ENCODE measurements around the gene COL23A1. TPM values are rescaled to one million over a fixed set of nuclear protein-coding genes. Genes with fewer than 3 reads are reported as not detected.

The COL23A1 gene
- total RNA-seq, 4 donors from 2014 or later, result 7.9 to 20.4 (median 12.0) TPM

- WGBS, 2 donors, result 1 to 3% methylated on average over 5 of the region's 5 CpGs
- Histone ChIP-seq H3K4me3 (peak overlapping the region; percentile 81 to 99 (median 92)), H3K36me3 (peaks cover 0 to 41% (median 36%) of the 10 kb centered on the region in 3 donors), H3K27ac (peak overlapping the region in 3 of 4 donors; percentile 85 to 95 (median 91)), H3K9me3 (no peaks in the 10 kb centered on the region), H3K4me1 (peaks cover 0 to 39% (median 20%) of the 10 kb centered on the region in 4 donors), H3K27me3 (no peaks in the 10 kb centered on the region)
- TF ChIP-seq CTCF (IDR thresholded peaks at IDR 0.05) (no peak), EP300 (IDR thresholded peaks at IDR 0.05) (no peak), POLR2A (IDR thresholded peaks at IDR 0.05) (no peak)
- no peak for DNase-seq (ENCODE audit: low spot score in 2 of 2)
These were observed 384.5 kb downstream of the COL23A1 start for GRCh38 chr5:178205749-178206047.

- peak in 1 of 2 donors; percentile 27 for TF ChIP-seq EP300 (IDR thresholded peaks at IDR 0.05)
- peak; percentile 40 to 49 for TF ChIP-seq POLR2A (IDR thresholded peaks at IDR 0.05)
- TF ChIP-seq CTCF (IDR thresholded peaks at IDR 0.05), result peak in 1 of 5 experiments; percentile 15
- 0 to 1% methylated on average over 34 to 55 of the region's 90 CpGs for WGBS, 2 donors
- Histone ChIP-seq H3K27me3 (no peaks in the 10 kb centered on the region), H3K27ac (peak overlapping the region; percentile 25 to 95 (median 88)), H3K36me3 (peaks cover 0 to 36% (median 32%) of the 10 kb centered on the region in 3 donors), H3K9me3 (no peaks in the 10 kb centered on the region), H3K4me1 (peaks cover 0 to 39% (median 20%) of the 10 kb centered on the region in 4 donors), H3K4me3 (peak overlapping the region; percentile 81 to 99 (median 92))
- peak; percentile 44 to 70 for DNase-seq (ENCODE audit: low spot score in 2 of 2)
These were observed 385.1 kb downstream of the COL23A1 start for GRCh38 chr5:178204935-178205748.

- H3K4me3 ChIP-seq, result peak within 1 kb of the TSS; percentile 81 to 99 (median 92)
- H3K9me3 ChIP-seq, result no peaks in the 10 kb centered on the region
- DNase-seq (ENCODE audit: low spot score in 2 of 2), result peak; percentile 95 to 96
- peak within 1 kb of the TSS; percentile 25 to 95 (median 88) for H3K27ac ChIP-seq
- no peaks in the 10 kb centered on the region for H3K27me3 ChIP-seq
- H3K4me1 ChIP-seq, result peaks cover 0 to 39% (median 20%) of the 10 kb centered on the region in 4 donors
- H3K36me3 ChIP-seq, result peaks cover 0 to 28% (median 24%) of the 10 kb centered on the region in 3 donors
- 1% methylated on average over 32 to 55 of the region's 96 CpGs for WGBS, 2 donors
- peak; percentile 97 to 98 for TF ChIP-seq POLR2A (IDR thresholded peaks at IDR 0.05)
- TF ChIP-seq CTCF (IDR thresholded peaks at IDR 0.05), result peak in 2 of 5 experiments; percentile 33 to 55
- TF ChIP-seq EP300 (IDR thresholded peaks at IDR 0.05), result peak; percentile 49 to 100
These were observed 385.8 kb downstream of the COL23A1 start, which contains the start of gene HNRNPAB for GRCh38 chr5:178204182-178204934. Gene HNRNPAB (plus strand): TSS chr5:178204533. CDS start chr5:178204838, 305 bp downstream.

- Histone ChIP-seq H3K9me3 (no peaks in the 10 kb centered on the region), H3K4me1 (peaks cover 0 to 38% (median 20%) of the 10 kb centered on the region in 4 donors), H3K4me3 (peak overlapping the region; percentile 81 to 99 (median 92)), H3K27ac (peak overlapping the region in 3 of 4 donors; percentile 85 to 95 (median 91)), H3K27me3 (no peaks in the 10 kb centered on the region), H3K36me3 (peaks cover 0 to 21% (median 18%) of the 10 kb centered on the region in 3 donors)
- no peak for DNase-seq (ENCODE audit: low spot score in 2 of 2)
- WGBS, 2 donors, result 34% methylated on average over 29 to 30 of the region's 30 CpGs
- no peak for TF ChIP-seq CTCF (IDR thresholded peaks at IDR 0.05)
- TF ChIP-seq POLR2A (IDR thresholded peaks at IDR 0.05), result no peak
- no peak for TF ChIP-seq EP300 (IDR thresholded peaks at IDR 0.05)
These were observed 386.5 kb downstream of the COL23A1 start for GRCh38 chr5:178203670-178204181.

Measured in tibial nerve (tissue), 4 donors.